Common myeloid progenitor, CD34-positive (primary cell): ENCODE results near the gene ACTG1.

Experiments used
- CTCF ChIA-PET: fragments of 350-600 bp; sonication (Branson Sonifier 250); formaldehyde crosslinking; loops from one replicate; lab custom pipeline; 2021; ENCODE audit warnings: antibody characterized with exemption; lab: Charles Lee
- POLR2A ChIA-PET: fragments of 350-600 bp; sonication (Branson Sonifier 250); formaldehyde crosslinking; loops from one replicate; lab custom pipeline; 2021; ENCODE audit warnings: antibody characterized with exemption; lab: Charles Lee
- DNase-seq, 3 donors: peaks; one replicate each; pipeline versions ENCODE4 v3.0.0 to v3.0.0-alpha.2; 2013
- H3K27ac ChIP-seq, 2 experiments: 1 replicate in 1 of 2; 2 replicates in 1 of 2; pipeline ENCODE4 v1.7.0; 2013; ENCODE audit warnings: inconsistent platforms in 2 of 2, low read length in 2 of 2, mild to moderate bottlenecking in 2 of 2, low read depth in 1 of 2, moderate library complexity in 1 of 2; ENCODE audit not compliant: severe bottlenecking in 2 of 2, insufficient read depth in 1 of 2, poor library complexity in 1 of 2
- H3K27me3 ChIP-seq, 5 experiments: replicated peaks in 2 of 5; 1 replicate in 3 of 5; 2 replicates in 2 of 5; pipeline versions ENCODE4 v1.6.1 to v1.7.0; 2013; ENCODE audit warnings: low read length in 4 of 5, mild to moderate bottlenecking in 2 of 5, moderate library complexity in 2 of 5, inconsistent platforms in 1 of 5; ENCODE audit not compliant: insufficient read depth in 5 of 5, control insufficient read depth in 4 of 5
- H3K36me3 ChIP-seq, 4 experiments: 1 replicate in 2 of 4; 2 replicates in 2 of 4; pipeline versions ENCODE4 v1.6.1 to v1.7.0; 2013; ENCODE audit warnings: low read length in 3 of 4, control low read depth in 1 of 4, mild to moderate bottlenecking in 1 of 4; ENCODE audit not compliant: control insufficient read depth in 4 of 4, insufficient read depth in 4 of 4
- H3K4me1 ChIP-seq, 4 experiments: 1 replicate in 3 of 4; 2 replicates in 1 of 4; pipeline versions ENCODE4 v1.6.1 to v1.7.1; 2013; ENCODE audit warnings: low read length in 3 of 4, mild to moderate bottlenecking in 3 of 4, control low read depth in 1 of 4, inconsistent platforms in 1 of 4, moderate library complexity in 1 of 4; ENCODE audit not compliant: control insufficient read depth in 4 of 4, insufficient read depth in 4 of 4; ENCODE audit errors: control extremely low read depth in 1 of 4
- H3K4me3 ChIP-seq, 7 experiments: 1 replicate in 4 of 7; 2 replicates in 3 of 7; pipeline versions ENCODE4 v1.5.1 to v1.7.0; 2013; ENCODE audit warnings: mild to moderate bottlenecking in 7 of 7, low read length in 6 of 7, moderate library complexity in 6 of 7, inconsistent platforms in 2 of 7, low read depth in 2 of 7, control low read depth in 1 of 7; ENCODE audit not compliant: insufficient read depth in 4 of 7, control insufficient read depth in 1 of 7; ENCODE audit errors: extremely low read depth in 1 of 7
- H3K9me3 ChIP-seq, 5 experiments: 1 replicate in 4 of 5; 2 replicates in 1 of 5; pipeline versions ENCODE4 v1.6.1 to v1.7.1; 2013; ENCODE audit warnings: low read length in 4 of 5, mild to moderate bottlenecking in 2 of 5, inconsistent platforms in 1 of 5, low read depth in 1 of 5, moderate library complexity in 1 of 5; ENCODE audit not compliant: control insufficient read depth in 4 of 5, insufficient read depth in 2 of 5; ENCODE audit errors: control extremely low read depth in 1 of 5
- WGBS: methylation state at CpG from one replicate; pipeline ENCODE4 v1.1.5; 2013; ENCODE audit not compliant: insufficient coverage; 5-methylcytosine and 5-hydroxymethylcytosine counted together

ACTG1 gene

GRCh38 chr17:81522491-81523401 is 10.1 kb upstream of the ACTG1 start:
- peak; percentile 67 to 79 (median 77) for DNase-seq

GRCh38 chr17:81520021-81520901 is 7.7 kb upstream of the ACTG1 start:
- ChIA-PET CTCF (interaction anchor here (0.6 to 1.2 kb wide), 3 partner anchors 18 to 50 kb away, joined by 3 read pairs; no protein-coding TSS in a partner anchor), POLR2A (no interaction called here)
- no peaks in the 10 kb centered on the region for H3K9me3 ChIP-seq
- no peak for DNase-seq
- no peak overlapping the region for H3K27ac ChIP-seq
- H3K27me3 ChIP-seq: peaks cover 0 to 13% (median 0%) of the 10 kb centered on the region in 5 experiments
- 84% methylated on average over 10 of the region's 14 CpGs for WGBS
- peak overlapping the region in 3 of 7 experiments; percentile 63 to 73 (median 69) for H3K4me3 ChIP-seq
- H3K36me3 ChIP-seq: no peaks in the 10 kb centered on the region
- H3K4me1 ChIP-seq: peaks cover 0 to 39% (median 33%) of the 10 kb centered on the region in 4 experiments

More at GRCh38 chr17:81522491-81523401, 10.1 kb upstream of the ACTG1 start:
- Histone ChIP-seq H3K4me1 (peaks cover 0 to 30% (median 22%) of the 10 kb centered on the region in 4 experiments), H3K36me3 (no peaks in the 10 kb centered on the region), H3K27me3 (peaks cover 0 to 22% (median 0%) of the 10 kb centered on the region in 5 experiments), H3K27ac (no peak overlapping the region), H3K4me3 (no peak overlapping the region), H3K9me3 (no peaks in the 10 kb centered on the region)
- WGBS: 80% methylated on average over 22 of the region's 26 CpGs
- ChIA-PET CTCF (interaction anchor here (1.0 to 2.5 kb wide), 7 partner anchors 7 to 214 kb away, joined by 3 to 8 read pairs (median 3); no protein-coding TSS in a partner anchor), POLR2A (interaction anchor here (0.6 to 0.9 kb wide), 3 partner anchors 9 to 114 kb away, joined by 3 read pairs; no protein-coding TSS in a partner anchor)

- peaks cover 0 to 41% (median 36%) of the 10 kb centered on the region in 4 experiments for H3K4me1 ChIP-seq
- ChIA-PET POLR2A (interaction anchor here (0.9 kb wide), 1 partner anchor 10 kb away, joined by 3 read pairs; no protein-coding TSS in a partner anchor), CTCF (interaction anchor here (0.7 to 1.6 kb wide), 5 partner anchors 10 to 261 kb away, joined by 3 to 4 read pairs (median 3); no protein-coding TSS in a partner anchor)
- DNase-seq: peak in 2 of 3 donors; percentile 57 to 71
- peak overlapping the region; percentile 15 to 73 (median 49) for H3K4me3 ChIP-seq
- no peaks in the 10 kb centered on the region for H3K36me3 ChIP-seq
- WGBS: 2% methylated on average over 54 of the region's 61 CpGs
- no peak overlapping the region for H3K27ac ChIP-seq
- no peaks in the 10 kb centered on the region for H3K9me3 ChIP-seq
- peaks cover 0 to 13% (median 0%) of the 10 kb centered on the region in 5 experiments for H3K27me3 ChIP-seq
These were observed 6.9 kb upstream of the ACTG1 start for GRCh38 chr17:81519284-81520020.

GRCh38 chr17:81518785-81519283 is 6.2 kb upstream of the ACTG1 start:
- Histone ChIP-seq H3K9me3 (no peaks in the 10 kb centered on the region), H3K27ac (no peak overlapping the region), H3K4me1 (peaks cover 0 to 47% (median 41%) of the 10 kb centered on the region in 4 experiments), H3K27me3 (peaks cover 0 to 8% (median 0%) of the 10 kb centered on the region in 5 experiments), H3K36me3 (no peaks in the 10 kb centered on the region), H3K4me3 (peak overlapping the region in 6 of 7 experiments; percentile 15 to 73 (median 56))
- 1% methylated on average over 41 of the region's 47 CpGs for WGBS
- ChIA-PET POLR2A (interaction anchor here (0.9 to 1.1 kb wide), 2 partner anchors 9 to 27 kb away, joined by 3 read pairs; no protein-coding TSS in a partner anchor), CTCF (interaction anchor here (0.7 to 1.6 kb wide), 7 partner anchors 10 to 260 kb away, joined by 3 to 4 read pairs (median 3); no protein-coding TSS in a partner anchor)
- no peak for DNase-seq

- peaks cover 0 to 47% (median 42%) of the 10 kb centered on the region in 4 experiments for H3K4me1 ChIP-seq
- H3K27ac ChIP-seq: no peak overlapping the region
- CTCF ChIA-PET: interaction anchor here (0.9 to 1.9 kb wide), 7 partner anchors 9 to 82 kb away, joined by 3 to 6 read pairs (median 3); no protein-coding TSS in a partner anchor
- peak overlapping the region in 2 of 7 experiments; percentile 63 to 73 for H3K4me3 ChIP-seq
- 68% methylated on average over 14 of the region's 24 CpGs for WGBS
- no peak for DNase-seq
- POLR2A ChIA-PET: interaction anchor here (0.9 to 1.1 kb wide), 2 partner anchors 9 to 26 kb away, joined by 3 read pairs; no protein-coding TSS in a partner anchor
- no peaks in the 10 kb centered on the region for H3K36me3 ChIP-seq
- peaks cover 0 to 8% (median 0%) of the 10 kb centered on the region in 5 experiments for H3K27me3 ChIP-seq
- no peaks in the 10 kb centered on the region for H3K9me3 ChIP-seq
These were observed 5.7 kb upstream of the ACTG1 start for GRCh38 chr17:81518113-81518784.
